Measurements from ENCODE around the gene EZR. TPM values are rescaled to one million over a fixed set of nuclear protein-coding genes. Genes with fewer than 3 reads are reported as not detected.

Gene EZR
- total and polyA plus RNA-seq, 2 of the 8 experiments (the other 6 are each of a cell fraction or from before 2014, with no cell fraction given), result 122 to 286 TPM

DNA sequence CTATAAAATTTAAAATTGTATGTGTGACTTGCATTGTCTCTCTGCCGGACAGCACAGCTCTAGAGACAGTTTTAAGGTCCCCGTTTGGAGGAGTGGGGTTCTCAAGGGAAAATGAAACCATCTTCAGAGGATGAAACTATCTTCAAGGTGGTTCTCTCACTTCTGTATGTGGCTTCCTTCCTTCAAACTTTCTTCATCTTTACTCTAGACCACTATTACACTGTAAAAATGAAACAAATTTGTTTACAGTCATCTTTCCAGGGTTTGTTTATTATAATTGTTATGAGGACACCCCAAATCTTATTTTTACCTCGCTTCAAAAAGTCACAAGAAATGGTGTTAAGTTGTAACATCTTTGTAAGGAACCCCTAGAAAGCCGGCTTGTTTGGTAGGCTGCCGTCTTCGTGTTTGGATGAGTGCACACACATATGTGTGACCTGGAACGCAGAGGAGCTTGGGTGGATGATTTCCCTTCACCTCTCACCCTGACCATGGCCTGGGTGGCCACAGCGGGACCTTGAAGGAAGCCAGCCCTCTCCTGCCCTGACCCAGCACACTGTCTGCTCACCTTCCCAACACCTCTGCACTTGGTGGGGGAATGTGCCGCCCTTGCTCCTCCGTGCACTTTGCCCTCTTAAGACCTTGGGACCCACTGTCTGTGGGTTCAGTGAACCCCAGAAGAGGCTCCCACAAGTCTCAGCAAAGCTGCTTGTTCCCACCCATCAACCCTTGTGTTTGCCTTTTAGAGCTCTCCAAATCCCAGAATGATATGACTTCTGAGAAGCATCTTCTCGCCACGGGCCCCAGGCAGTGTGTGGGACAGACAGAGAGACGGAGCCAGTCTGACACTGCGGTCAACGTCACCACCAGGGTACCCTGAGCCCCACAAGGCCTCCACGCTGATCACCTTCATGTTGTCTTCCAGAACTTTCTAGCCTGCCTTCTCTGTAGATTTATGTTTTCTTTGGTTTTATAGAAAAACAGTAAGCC, 101.5 kb downstream of the EZR start (continued):
- TF ChIP-seq FOSL1 (IDR thresholded peaks at IDR 0.05; ENCODE audit: insufficient read depth, low read depth, low read length), result no peak

Small RNAs within 50 kb of the gene (microRNA-seq; reads per million reads assigned to microRNA genes)
- 0 reads per million in 2 experiments for gene MIR3918 (ENCODE audit: borderline microRNAs expressed in 2 of 2, borderline number of aligned reads in 2 of 2, borderline replicate concordance in 1 of 2)

Small RNAs within 50 kb of the gene (small RNA-seq; reads per million reads assigned to genes)
- gene MIR3918 (ENCODE audit: insufficient read depth), result not detected

Other genes starting within 250 kb of the EZR start
- 109 and 119 TPM in 2 replicates for gene DYNLT1, start 174.6 kb downstream of the EZR start, total RNA-seq (2021; fragmentation: NEBNext Ultra II Directional; extraction: Animal tissue kit (Norgen Biotek cat#: 25700))
- gene DYNLT1, start 174.6 kb downstream of the EZR start, polyA plus RNA-seq (2011; rRNA removed), result 148 and 245 TPM in 2 replicates
- gene SYTL3, start 169.3 kb downstream of the EZR start, total RNA-seq (2021; fragmentation: NEBNext Ultra II Directional; extraction: Animal tissue kit (Norgen Biotek cat#: 25700)), result 0.42 and 0.99 TPM in 2 replicates
- 0.27 and 0.28 TPM in 2 replicates for gene SYTL3, start 169.3 kb downstream of the EZR start, polyA plus RNA-seq (2011; rRNA removed)
- gene RSPH3, start 180.8 kb upstream of the EZR start, total RNA-seq (2021; fragmentation: NEBNext Ultra II Directional; extraction: Animal tissue kit (Norgen Biotek cat#: 25700)), result 2.7 and 3.8 TPM in 2 replicates
- gene RSPH3, start 180.8 kb upstream of the EZR start, polyA plus RNA-seq (2011; rRNA removed), result 0.58 and 0.60 TPM in 2 replicates
- not detected in 2 replicates for gene TAGAP, start 225.6 kb upstream of the EZR start, total RNA-seq (2021; fragmentation: NEBNext Ultra II Directional; extraction: Animal tissue kit (Norgen Biotek cat#: 25700))
- gene TAGAP, start 225.6 kb upstream of the EZR start, polyA plus RNA-seq (2011; rRNA removed), result not detected in 2 replicates